SJSA1 (cell line): ENCODE data around the gene CAND2. TPM values are rescaled to one million over a fixed set of nuclear protein-coding genes. Genes with fewer than 3 reads are reported as not detected.
"Not testable (repeated sequence)": the region's sequence is repeated elsewhere in the genome, so short reads cannot be mapped to it uniquely, and the experiment has no call there.

ENCODE experiments used
- DNase-seq, 2 experiments: peaks; one replicate each; pipeline ENCODE4 v3.0.0-alpha.2; 2015 to 2020; ENCODE audit warnings: low spot score in 2 of 2, low read depth in 1 of 2
- H3K27ac ChIP-seq: fragments of 250-450 bp; sonication (Bioruptor Pico); 2 replicates; pipeline ENCODE4 v1.5.1; 2020; ENCODE audit warnings: mild to moderate bottlenecking, moderate library complexity
- H3K27me3 ChIP-seq: fragments of 250-450 bp; sonication (Bioruptor Pico); replicated peaks from 2 replicates; pipeline ENCODE4 v1.5.1; 2020; ENCODE audit warnings: mild to moderate bottlenecking, moderate library complexity
- H3K36me3 ChIP-seq: fragments of 250-450 bp; sonication (Bioruptor Pico); 2 replicates; pipeline ENCODE4 v1.5.1; 2020; ENCODE audit warnings: mild to moderate bottlenecking
- H3K4me1 ChIP-seq: fragments of 250-450 bp; sonication (Bioruptor Pico); replicated peaks from 2 replicates; pipeline ENCODE4 v1.6.1; 2021; ENCODE audit warnings: mild to moderate bottlenecking
- H3K4me3 ChIP-seq: fragments of 250-450 bp; sonication (Bioruptor Pico); 2 replicates; pipeline ENCODE4 v1.5.1; 2020; ENCODE audit warnings: mild to moderate bottlenecking
- H3K9me3 ChIP-seq: fragments of 250-450 bp; sonication (Bioruptor Pico); replicated peaks from 2 replicates; pipeline ENCODE4 v1.5.1; 2020; ENCODE audit warnings: mild to moderate bottlenecking
- total RNA-seq: library from RNA; depleted of rRNA; stranded (reverse); fragments of >200 nt; shearing (Covaris generic); gene quantifications from 2 replicates; pipeline ENCODE4 v1.2.3, GENCODE V29; 2014

CAND2 gene
- total RNA-seq, 1 experiment from 2014 or later: 0.87 TPM

DNA sequence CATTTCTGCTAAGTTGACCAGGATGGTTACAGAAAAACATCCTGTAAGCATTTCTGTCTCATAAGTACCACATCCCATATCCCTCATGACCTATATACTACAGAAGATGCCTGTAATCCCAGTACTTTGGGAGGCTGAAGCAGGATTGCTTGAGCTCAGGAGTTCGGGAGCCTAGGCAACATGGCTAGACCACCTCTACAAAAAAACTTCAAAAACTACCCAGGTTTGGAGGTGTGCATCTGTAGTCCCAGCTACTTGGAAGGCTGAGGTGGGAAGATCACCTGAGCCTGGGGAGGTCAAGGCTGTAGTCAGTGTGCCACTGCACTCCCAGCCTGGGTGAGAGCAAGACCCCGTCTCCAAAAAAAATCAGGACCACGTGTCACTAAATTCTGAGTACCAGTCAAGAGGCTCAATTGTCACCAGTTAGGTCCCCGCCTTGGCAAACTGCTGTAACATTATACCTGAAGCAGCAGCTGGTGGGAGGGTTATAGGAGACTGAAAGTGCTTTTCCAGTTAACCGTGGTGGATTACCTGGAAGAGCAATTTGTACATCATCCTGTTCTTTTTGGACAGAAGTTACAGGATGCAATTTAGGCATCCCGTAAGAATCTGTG is 38.7 kb downstream of the CAND2 start:
- Histone ChIP-seq H3K4me3 (no peak overlapping the region), H3K9me3 (no peaks in the 10 kb centered on the region), H3K36me3 (peaks cover 100% of the 10 kb centered on the region), H3K27me3 (no peaks in the 10 kb centered on the region), H3K4me1 (peaks cover 9% of the 10 kb centered on the region), H3K27ac (no peak overlapping the region)
- DNase-seq: no peak

GRCh38 chr3:12837295-12837986 is 41.0 kb downstream of the CAND2 start:
- H3K4me1 ChIP-seq: peaks cover 9% of the 10 kb centered on the region
- no peaks in the 10 kb centered on the region for H3K27me3 ChIP-seq
- H3K9me3 ChIP-seq: no peaks in the 10 kb centered on the region; the same call in 1 of the 2 replicates
- H3K36me3 ChIP-seq: peaks cover 89% of the 10 kb centered on the region
- no peak overlapping the region for H3K4me3 ChIP-seq
- no peak for DNase-seq
- H3K27ac ChIP-seq: no peak overlapping the region

DNA sequence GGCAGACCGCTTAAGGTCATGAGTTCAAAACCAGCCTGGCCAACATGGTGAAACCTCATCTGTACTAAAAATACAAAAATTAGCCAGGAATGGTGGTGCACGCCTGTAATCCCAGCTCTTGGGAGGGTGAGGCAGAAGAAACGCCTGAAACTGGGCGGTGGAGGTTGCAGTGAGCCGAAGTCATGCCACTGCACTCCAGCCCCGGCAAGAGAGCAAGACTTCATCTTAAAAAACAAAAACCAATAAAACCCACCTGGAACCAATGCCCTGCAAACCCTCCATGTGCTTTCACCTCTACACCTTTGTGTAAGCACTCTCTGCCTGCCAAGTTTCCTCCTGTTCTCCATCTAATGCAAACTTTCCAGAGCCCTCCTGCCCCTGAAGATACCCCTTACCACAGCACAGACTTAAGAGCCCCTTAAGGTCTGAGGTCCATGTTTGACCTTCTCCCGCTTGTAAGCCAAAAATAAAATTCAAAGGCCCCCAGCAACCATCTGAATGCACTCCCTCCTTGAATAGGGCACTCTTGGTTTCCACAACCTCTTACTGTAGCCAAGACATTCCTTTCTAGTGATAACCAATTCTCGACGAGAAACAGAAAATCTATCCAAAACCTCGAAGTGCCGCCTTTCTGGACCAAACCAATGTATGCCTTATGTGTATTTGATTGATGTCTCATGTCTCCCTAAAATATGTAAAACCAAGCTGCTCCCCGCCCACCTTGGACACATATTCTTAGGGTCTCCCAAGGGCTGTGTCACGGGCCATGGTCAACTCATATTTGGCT is 41.9 kb downstream of the CAND2 start:
- no peak overlapping the region for H3K4me3 ChIP-seq
- no peaks in the 10 kb centered on the region for H3K27me3 ChIP-seq
- peaks cover 9% of the 10 kb centered on the region for H3K4me1 ChIP-seq
- no peak for DNase-seq
- no peak overlapping the region for H3K27ac ChIP-seq
- H3K9me3 ChIP-seq: no peaks in the 10 kb centered on the region; the same call in 1 of the 2 replicates
- H3K36me3 ChIP-seq: peaks cover 79% of the 10 kb centered on the region

GRCh38 chr3:12839156-12839946 is 42.9 kb downstream of the CAND2 start:
- H3K9me3 ChIP-seq: no peaks in the 10 kb centered on the region; the same call in 1 of the 2 replicates
- H3K27me3 ChIP-seq: no peaks in the 10 kb centered on the region
- H3K27ac ChIP-seq: no peak overlapping the region
- no peak for DNase-seq
- H3K4me1 ChIP-seq: peaks cover 9% of the 10 kb centered on the region
- no peak overlapping the region for H3K4me3 ChIP-seq
- H3K36me3 ChIP-seq: peaks cover 69% of the 10 kb centered on the region

DNA sequence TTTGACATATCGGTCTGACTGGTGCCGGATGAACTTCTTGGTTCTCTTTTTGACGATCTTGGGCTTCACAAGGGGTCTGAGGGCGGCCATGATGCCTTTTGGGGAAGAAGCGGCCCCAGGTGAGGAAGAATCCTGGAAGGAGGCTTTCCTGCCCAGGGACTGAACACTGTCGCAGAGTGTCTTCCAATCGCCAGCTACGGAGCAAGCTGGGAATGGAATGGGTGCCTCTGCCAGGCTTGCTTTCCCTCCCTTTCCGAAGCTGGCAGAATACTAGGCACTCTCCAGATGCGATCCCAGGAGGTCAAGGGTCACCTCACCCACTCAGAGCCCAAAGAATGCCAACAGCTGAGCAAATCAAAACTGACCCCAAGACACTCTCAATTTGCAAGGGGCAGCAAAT is 43.7 kb downstream of the CAND2 start:
- DNase-seq: not testable (repeated sequence)
- peaks cover 62% of the 10 kb centered on the region for H3K36me3 ChIP-seq
- H3K27ac ChIP-seq: peak overlapping the region; percentile 99; the same call in 1 of the 2 replicates

GRCh38 chr3:12840591-12841148 is 44.2 kb downstream of the CAND2 start:
- peak overlapping the region; percentile 82 for H3K4me3 ChIP-seq
- no peaks in the 10 kb centered on the region; the same call in 1 of the 2 replicates for H3K9me3 ChIP-seq
- H3K36me3 ChIP-seq: peaks cover 56% of the 10 kb centered on the region
- peak overlapping the region; percentile 99 for H3K27ac ChIP-seq
- H3K4me1 ChIP-seq: peaks cover 9% of the 10 kb centered on the region
- no peaks in the 10 kb centered on the region for H3K27me3 ChIP-seq
- DNase-seq: no peak

More for the DNA sequence above, 43.7 kb downstream of the CAND2 start:
- H3K9me3 ChIP-seq, H3K27me3 ChIP-seq, H3K4me1 ChIP-seq: not testable (repeated sequence)
- H3K4me3 ChIP-seq: peak overlapping the region; percentile 82

GRCh38 chr3:12841149-12841969 is 44.9 kb downstream of the CAND2 start, which contains the start of gene RPL32:
Gene RPL32 (minus strand): TSS chr3:12841565. CDS start chr3:12840237, 1,328 bp downstream.
- peak within 1 kb of the TSS; percentile 82 for H3K4me3 ChIP-seq

DNA sequence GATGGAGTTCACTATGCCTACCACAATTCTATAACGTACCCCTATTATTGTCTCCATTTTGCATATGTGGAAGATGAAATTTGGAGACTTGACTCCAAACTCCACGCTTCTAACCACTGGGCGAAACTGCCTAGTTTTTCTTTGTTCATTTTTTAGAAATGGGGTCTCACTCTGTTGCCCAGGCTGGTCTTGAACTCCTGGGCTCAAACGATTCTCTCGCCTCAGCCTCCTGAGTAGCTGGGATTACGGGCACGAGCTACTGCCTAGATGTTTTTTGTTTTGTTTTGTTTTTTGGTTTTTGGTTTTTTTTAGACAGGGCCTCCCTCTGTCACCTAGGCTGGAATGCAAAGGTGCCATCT is 45.5 kb downstream of the CAND2 start:
- Histone ChIP-seq H3K4me3 (peak overlapping the region; percentile 82), H3K9me3 (no peaks in the 10 kb centered on the region; the same call in 1 of the 2 replicates), H3K36me3 (peaks cover 43% of the 10 kb centered on the region), H3K4me1 (peaks cover 9% of the 10 kb centered on the region), H3K27ac (peak overlapping the region; percentile 99), H3K27me3 (no peaks in the 10 kb centered on the region)
- DNase-seq: no peak

More at GRCh38 chr3:12841149-12841969, 44.9 kb downstream of the CAND2 start, which contains the start of gene RPL32:
- peak; percentile 79 to 96 for DNase-seq
- Histone ChIP-seq H3K4me1 (peaks cover 9% of the 10 kb centered on the region), H3K36me3 (peaks cover 49% of the 10 kb centered on the region), H3K27me3 (no peaks in the 10 kb centered on the region), H3K9me3 (no peaks in the 10 kb centered on the region; the same call in 1 of the 2 replicates), H3K27ac (peak within 1 kb of the TSS; percentile 99)

DNA sequence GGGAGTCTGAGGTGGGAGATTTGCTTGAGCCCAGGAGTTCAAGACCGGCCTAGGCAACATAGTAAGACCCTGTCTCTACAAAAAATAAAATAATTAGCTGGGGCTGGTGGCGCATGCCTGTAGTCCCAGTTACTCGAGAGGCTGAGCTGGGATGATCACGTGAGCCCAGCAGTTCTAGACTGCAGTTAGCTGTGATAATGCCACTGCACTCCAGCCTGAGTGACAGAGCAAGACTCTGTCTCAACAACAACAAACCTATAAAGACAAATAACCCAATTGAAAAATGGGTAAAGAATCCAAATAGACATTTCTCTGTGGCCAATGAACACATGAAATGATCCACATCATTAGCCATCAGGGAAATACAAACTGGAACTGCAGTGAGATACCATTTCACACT is 46.0 kb downstream of the CAND2 start:
- H3K4me1 ChIP-seq: peaks cover 9% of the 10 kb centered on the region
- DNase-seq: no peak
- H3K27ac ChIP-seq: no peak overlapping the region

GRCh38 chr3:12845811-12846210 is 49.3 kb downstream of the CAND2 start:
- peaks cover 5% of the 10 kb centered on the region for H3K36me3 ChIP-seq
- H3K4me3 ChIP-seq: no peak overlapping the region
- DNase-seq: no peak
- no peaks in the 10 kb centered on the region; the same call in 1 of the 2 replicates for H3K9me3 ChIP-seq
- H3K4me1 ChIP-seq: no peaks in the 10 kb centered on the region
- no peaks in the 10 kb centered on the region for H3K27me3 ChIP-seq
- H3K27ac ChIP-seq: no peak overlapping the region

More for the DNA sequence above, 46.0 kb downstream of the CAND2 start:
- no peaks in the 10 kb centered on the region for H3K27me3 ChIP-seq
- H3K36me3 ChIP-seq: peaks cover 38% of the 10 kb centered on the region
- H3K4me3 ChIP-seq: no peak overlapping the region
- no peaks in the 10 kb centered on the region; the same call in 1 of the 2 replicates for H3K9me3 ChIP-seq

GRCh38 chr3:12852201-12852600 is 55.7 kb downstream of the CAND2 start:
- no peak overlapping the region for H3K4me3 ChIP-seq

DNA sequence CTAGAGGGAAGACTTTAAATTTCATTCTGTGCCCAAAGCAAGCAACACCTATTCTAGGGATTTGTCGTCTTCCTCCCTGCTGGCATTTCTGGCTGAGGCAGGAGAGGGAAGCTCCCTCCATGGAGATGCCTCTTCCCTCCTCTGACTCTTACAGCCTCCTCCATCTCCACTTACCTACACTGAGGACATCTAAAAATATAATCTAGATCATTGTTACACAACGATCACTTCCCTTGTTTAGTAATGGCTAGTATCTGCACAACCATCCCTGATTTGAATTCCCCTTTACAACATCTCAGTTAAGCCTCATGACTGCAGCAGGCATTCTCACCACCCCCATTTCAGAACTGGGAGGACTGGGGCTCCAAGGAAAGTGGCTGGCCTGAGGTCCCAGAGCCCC is 57.4 kb downstream of the CAND2 start:
- not testable (repeated sequence) for DNase-seq, H3K36me3 ChIP-seq, H3K4me3 ChIP-seq, H3K4me1 ChIP-seq, H3K27ac ChIP-seq, H3K9me3 ChIP-seq, H3K27me3 ChIP-seq

More at GRCh38 chr3:12852201-12852600, 55.7 kb downstream of the CAND2 start:
- no peaks in the 10 kb centered on the region for H3K9me3 ChIP-seq
- no peaks in the 10 kb centered on the region for H3K27me3 ChIP-seq
- H3K36me3 ChIP-seq: no peaks in the 10 kb centered on the region
- no peaks in the 10 kb centered on the region for H3K4me1 ChIP-seq
- no peak overlapping the region for H3K27ac ChIP-seq
- DNase-seq: no peak
